Measurements from ENCODE around the gene HSD17B12.
A peak's percentile ranks its signal among the peaks of the same experiment; 100 is the strongest.

The HSD17B12 gene

GRCh38 chr11:43874738-43875137, 194.2 kb downstream of the HSD17B12 start:
- no peak for DNase-seq

- DNase-seq: no peak
These were observed 199.5 kb downstream of the HSD17B12 start for GRCh38 chr11:43879789-43880639.

GRCh38 chr11:43880640-43881159, 200.2 kb downstream of the HSD17B12 start, which contains the start of gene ALKBH3:
ALKBH3 (plus strand) TSS chr11:43880831; CDS start chr11:43882653, 1,822 bp downstream.
- DNase-seq: peak; percentile 82

- DNase-seq: no peak
These were observed 212.3 kb downstream of the HSD17B12 start for GRCh38 chr11:43892851-43893250.

- no peak for DNase-seq
These were observed 214.0 kb downstream of the HSD17B12 start for GRCh38 chr11:43894546-43894945.

GRCh38 chr11:43895601-43896000, 215.1 kb downstream of the HSD17B12 start:
- no peak for DNase-seq

GRCh38 chr11:43898574-43898973, 218.0 kb downstream of the HSD17B12 start:
- DNase-seq: no peak

- DNase-seq: no peak
These were observed 218.6 kb downstream of the HSD17B12 start for GRCh38 chr11:43899094-43899493.

GRCh38 chr11:43901551-43901950, 221.0 kb downstream of the HSD17B12 start:
- DNase-seq: no peak

GRCh38 chr11:43903078-43903477, 222.5 kb downstream of the HSD17B12 start:
- no peak for DNase-seq

GRCh38 chr11:43903969-43904368, 223.4 kb downstream of the HSD17B12 start:
- DNase-seq: no peak

- no peak for DNase-seq
These were observed 224.4 kb downstream of the HSD17B12 start for GRCh38 chr11:43904742-43905535.

- no peak for DNase-seq
These were observed 225.3 kb downstream of the HSD17B12 start for GRCh38 chr11:43905813-43906241.
